ENCODE data around the gene DDX27. TPM values are rescaled to one million over a fixed set of nuclear protein-coding genes. Genes with fewer than 3 reads are reported as not detected.
A peak's percentile ranks its signal among the peaks of the same experiment; 100 is the strongest.

DDX27 gene
- total RNA-seq, 1 experiment from 2014 or later = 54.8 TPM

- TF ChIP-seq AR (CRISPR knock-in tag; IDR thresholded peaks at IDR 0.05) (peak; percentile 86; the same call in 1 of the 2 replicates), ZNF671 (CRISPR knock-in tag; IDR thresholded peaks at IDR 0.05) (peak; percentile 99), EMX1 (CRISPR knock-in tag; IDR thresholded peaks at IDR 0.05) (peak; percentile 95; the same call in 1 of the 2 replicates), ZMAT4 (CRISPR knock-in tag; IDR thresholded peaks at IDR 0.05) (peak; percentile 97), ZNF416 (CRISPR knock-in tag; IDR thresholded peaks at IDR 0.05) (peak; percentile 97), FOXP1 (CRISPR knock-in tag; IDR thresholded peaks at IDR 0.05; ENCODE audit: borderline replicate concordance) (no peak), PRRX2 (CRISPR knock-in tag; IDR thresholded peaks at IDR 0.05) (peak; percentile 95), NFATC4 (CRISPR knock-in tag; IDR thresholded peaks at IDR 0.05) (peak; percentile 99), SOX15 (CRISPR knock-in tag; IDR thresholded peaks at IDR 0.05) (no peak), ZBTB21 (CRISPR knock-in tag; IDR thresholded peaks at IDR 0.05; ENCODE audit: borderline replicate concordance) (no peak), NFE2L1 (CRISPR knock-in tag; IDR thresholded peaks at IDR 0.05) (no peak), ZNF425 (CRISPR knock-in tag; conservative IDR thresholded peaks at IDR 0.05) (peak; percentile 98)
Observed at GRCh38 chr20:49288784-49289696, 69.8 kb downstream of the DDX27 start (continued).

- ChIA-PET POLR2A (interaction anchor here (0.6 to 1.9 kb wide), 6 partner anchors 8 to 428 kb away, joined by 3 to 8 read pairs (median 6); partner anchors contain the start of gene ZNFX1), CTCF (interaction anchor here (0.7 to 3.9 kb wide), 8 partner anchors 9 to 318 kb away, joined by 3 to 40 read pairs (median 4); no protein-coding TSS in a partner anchor)
- Mint-ChIP-seq H3K4me1 (peaks cover 66% of the 10 kb centered on the region), H3K9me3 (peaks cover 4% of the 10 kb centered on the region), H3K4me3 (no peak overlapping the region), H3K27ac (peak overlapping the region; percentile 93), H3K36me3 (peaks cover 61% of the 10 kb centered on the region), H3K27me3 (ENCODE audit: low read depth) (no peaks in the 10 kb centered on the region)
- peak; percentile 4 for ATAC-seq
- no peak for DNase-seq (ENCODE audit: low spot score)
- TF ChIP-seq ZBTB21 (CRISPR knock-in tag; IDR thresholded peaks at IDR 0.05; ENCODE audit: borderline replicate concordance) (no peak), ZBTB43 (CRISPR knock-in tag; IDR thresholded peaks at IDR 0.05) (no peak), SP1 (CRISPR knock-in tag; conservative IDR thresholded peaks at IDR 0.05) (no peak; the same call in 1 of the 2 replicates), NFE2L1 (CRISPR knock-in tag; IDR thresholded peaks at IDR 0.05) (no peak), AR (CRISPR knock-in tag; IDR thresholded peaks at IDR 0.05) (peak; percentile 91), USF2 (CRISPR knock-in tag; IDR thresholded peaks at IDR 0.05) (no peak), CBFB (CRISPR knock-in tag; IDR thresholded peaks at IDR 0.05; ENCODE audit: low read depth) (no peak), EMX1 (CRISPR knock-in tag; IDR thresholded peaks at IDR 0.05) (0 out of 2 replicates have a peak, but pooled peaks have one; percentile 12), ZNF219 (CRISPR knock-in tag; IDR thresholded peaks at IDR 0.05; ENCODE audit: borderline replicate concordance) (no peak), E2F4 (CRISPR knock-in tag; IDR thresholded peaks at IDR 0.05; ENCODE audit: borderline replicate concordance, low read depth) (no peak), NFYB (CRISPR knock-in tag; conservative IDR thresholded peaks at IDR 0.05; ENCODE audit: low read depth) (no peak), TCF7 (CRISPR knock-in tag; IDR thresholded peaks at IDR 0.05; ENCODE audit: low read depth) (no peak)
Observed at GRCh38 chr20:49290608-49291191, 71.5 kb downstream of the DDX27 start.
